Activated CD4-positive, alpha-beta T cell treated with anti-CD3 and anti-CD28 coated beads, Interleukin-2, amount 50 U/mL, for 24 hours (primary cell): ENCODE data around the gene NSMF.

Experiments
- DNase-seq, 2 donors: peaks; one replicate each; pipeline ENCODE4 v3.0.0-alpha.2; 2020; ENCODE audit warnings: low read depth in 1 of 2, low spot score in 1 of 2

The NSMF gene

GRCh38 chr9:137459152-137459600 is at the start of gene NSMF:
Gene NSMF, minus strand, starts transcription at chr9:137459334. Its CDS starts 232 bp downstream, at chr9:137459102.
- DNase-seq, result peak; percentile 92

DNA sequence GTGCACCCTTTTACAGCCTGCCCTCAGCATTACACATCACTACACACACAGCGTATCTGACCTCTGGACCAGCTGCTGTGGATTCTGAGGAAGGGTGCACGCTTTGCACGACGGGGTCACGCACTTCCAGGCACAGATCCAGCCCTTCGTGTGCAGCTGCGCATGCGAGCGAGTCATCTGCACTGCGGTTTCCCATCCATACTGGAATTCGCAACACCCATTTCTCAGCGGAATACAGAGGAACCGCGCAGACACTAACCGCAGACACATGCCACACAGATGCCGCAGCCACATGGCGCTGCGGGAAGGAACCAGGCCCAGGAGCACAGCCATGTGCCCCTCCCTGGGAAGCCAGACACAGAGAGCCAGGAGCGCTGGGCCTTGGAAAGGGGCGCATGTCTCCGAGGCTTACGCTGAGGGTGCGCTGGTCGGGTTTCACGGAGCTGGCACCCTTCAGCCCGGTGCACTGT is 47.6 kb upstream of the NSMF start:
- no peak for DNase-seq

- DNase-seq, result no peak
These were observed 47.1 kb upstream of the NSMF start for GRCh38 chr9:137506274-137506673.

- no peak for DNase-seq
These were observed 46.4 kb upstream of the NSMF start for GRCh38 chr9:137505421-137506140.

GRCh38 chr9:137504432-137504777 is 45.3 kb upstream of the NSMF start:
- DNase-seq, result no peak

- no peak for DNase-seq
These were observed 43.1 kb upstream of the NSMF start for GRCh38 chr9:137502008-137502911.

- no peak for DNase-seq
These were observed 42.3 kb upstream of the NSMF start for GRCh38 chr9:137501457-137501856.

DNA sequence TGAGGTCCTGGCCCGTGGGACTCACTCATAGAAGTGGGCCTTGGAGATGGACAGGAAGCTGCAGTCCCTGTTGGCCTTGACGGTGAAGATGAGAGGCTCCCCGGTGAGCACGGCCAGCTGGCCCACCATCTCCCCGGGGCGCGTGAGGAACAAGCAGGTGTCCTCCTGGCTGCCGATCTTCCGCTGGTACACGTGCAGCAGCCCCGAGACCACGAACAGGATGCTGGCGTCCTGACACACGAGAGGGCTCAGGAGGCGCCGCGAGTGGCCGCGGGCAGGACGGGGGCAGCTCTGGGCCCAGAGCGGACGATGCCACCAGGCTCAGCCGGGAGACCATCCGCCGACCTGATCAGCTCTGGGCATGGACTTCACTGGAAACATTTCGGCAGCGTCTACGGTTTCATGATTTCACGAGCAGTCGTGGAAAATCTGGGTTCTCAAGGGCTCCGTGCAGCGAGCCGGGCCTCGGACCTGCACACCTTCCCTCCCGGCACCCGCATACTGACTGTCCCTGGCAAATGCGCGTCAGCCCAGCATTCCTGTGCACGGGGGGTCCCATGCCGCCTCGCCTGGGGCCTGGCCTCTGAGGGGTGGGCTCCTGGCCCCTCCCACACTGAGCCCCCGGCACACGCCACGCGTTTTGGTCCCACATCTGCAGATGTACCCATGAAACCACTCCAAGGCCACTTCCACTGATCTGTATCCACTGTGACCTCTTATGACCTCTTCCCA is 41.7 kb upstream of the NSMF start:
- DNase-seq, result no peak

DNA sequence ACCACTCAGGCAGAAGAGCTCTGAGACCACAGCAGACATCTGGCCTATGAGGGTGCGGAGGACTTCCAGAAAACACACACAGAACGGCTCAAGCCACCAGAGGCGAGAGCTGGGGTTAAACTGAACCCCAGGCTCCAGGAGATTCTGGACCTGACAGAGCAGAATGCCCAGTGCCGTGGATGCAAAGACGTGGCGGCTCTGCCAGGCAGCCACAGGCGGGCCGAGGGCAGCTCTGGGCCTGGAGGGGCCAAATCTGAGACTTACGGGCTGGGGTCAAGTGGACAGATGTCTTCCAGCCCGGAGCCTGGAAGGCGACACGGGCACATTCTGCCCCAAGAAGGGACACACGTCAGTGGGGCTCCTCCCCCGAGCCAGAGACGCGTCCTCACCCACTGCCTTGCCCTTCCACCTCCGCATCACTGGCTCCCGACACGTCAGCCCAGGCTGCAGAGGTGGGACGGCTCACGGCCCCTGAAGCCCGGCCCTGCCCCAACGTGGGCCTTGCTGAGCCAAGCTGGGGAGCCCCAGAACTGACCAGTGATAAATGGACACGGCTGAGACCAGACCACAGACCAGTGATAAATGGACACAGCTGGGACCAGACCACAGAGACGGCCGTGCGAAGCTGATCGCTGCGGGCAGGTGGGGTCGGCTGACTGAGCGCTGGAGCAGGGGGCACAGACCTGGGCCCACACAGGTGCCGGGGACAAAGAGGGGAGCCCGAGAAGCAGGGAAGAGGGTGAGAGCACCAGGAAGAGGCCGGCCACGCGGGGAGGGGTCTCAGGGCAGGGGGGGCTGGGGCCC is 40.9 kb upstream of the NSMF start:
- no peak for DNase-seq

DNA sequence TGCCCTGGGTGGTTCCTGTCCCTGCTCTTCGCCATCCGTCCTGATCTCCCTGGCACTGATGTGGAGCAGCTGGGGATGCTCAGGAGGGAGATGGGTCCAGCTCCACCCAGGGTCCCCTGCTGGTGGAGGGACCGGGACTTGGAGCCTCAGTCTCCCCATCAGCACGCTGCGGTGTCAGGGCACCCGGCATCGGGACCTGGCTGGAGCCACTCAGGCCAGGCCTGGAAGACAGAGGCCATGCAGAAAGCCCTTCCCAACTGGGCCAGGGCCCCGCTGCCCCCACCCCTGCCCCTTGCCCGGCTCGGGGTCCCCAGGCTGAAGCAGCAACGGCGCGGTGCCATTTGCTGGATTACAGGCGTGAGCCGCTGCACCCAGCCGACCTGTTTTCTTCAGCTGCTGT is 40.3 kb upstream of the NSMF start:
- DNase-seq, result no peak

DNA sequence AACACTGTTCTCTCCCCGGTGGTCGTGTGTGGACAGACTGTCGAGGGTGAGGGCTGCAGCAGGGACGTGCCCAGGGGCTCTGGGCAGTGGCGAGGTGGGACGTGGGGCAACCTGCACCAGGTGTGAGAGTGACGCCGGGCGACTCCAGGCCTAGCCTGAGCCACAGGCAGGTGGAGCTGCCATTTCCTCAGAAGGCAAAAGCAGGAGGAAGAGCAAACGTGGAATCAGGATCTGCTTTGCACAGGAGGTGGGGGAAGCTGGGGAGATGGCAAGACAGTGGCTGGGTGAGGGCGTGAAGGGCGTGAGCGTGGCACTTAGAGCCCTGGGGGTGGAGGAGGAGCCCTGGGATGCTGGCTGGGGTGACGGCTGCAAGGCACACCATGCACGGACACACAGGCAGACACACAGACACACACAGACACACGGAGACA is 39.6 kb upstream of the NSMF start:
- DNase-seq, result no peak

DNA sequence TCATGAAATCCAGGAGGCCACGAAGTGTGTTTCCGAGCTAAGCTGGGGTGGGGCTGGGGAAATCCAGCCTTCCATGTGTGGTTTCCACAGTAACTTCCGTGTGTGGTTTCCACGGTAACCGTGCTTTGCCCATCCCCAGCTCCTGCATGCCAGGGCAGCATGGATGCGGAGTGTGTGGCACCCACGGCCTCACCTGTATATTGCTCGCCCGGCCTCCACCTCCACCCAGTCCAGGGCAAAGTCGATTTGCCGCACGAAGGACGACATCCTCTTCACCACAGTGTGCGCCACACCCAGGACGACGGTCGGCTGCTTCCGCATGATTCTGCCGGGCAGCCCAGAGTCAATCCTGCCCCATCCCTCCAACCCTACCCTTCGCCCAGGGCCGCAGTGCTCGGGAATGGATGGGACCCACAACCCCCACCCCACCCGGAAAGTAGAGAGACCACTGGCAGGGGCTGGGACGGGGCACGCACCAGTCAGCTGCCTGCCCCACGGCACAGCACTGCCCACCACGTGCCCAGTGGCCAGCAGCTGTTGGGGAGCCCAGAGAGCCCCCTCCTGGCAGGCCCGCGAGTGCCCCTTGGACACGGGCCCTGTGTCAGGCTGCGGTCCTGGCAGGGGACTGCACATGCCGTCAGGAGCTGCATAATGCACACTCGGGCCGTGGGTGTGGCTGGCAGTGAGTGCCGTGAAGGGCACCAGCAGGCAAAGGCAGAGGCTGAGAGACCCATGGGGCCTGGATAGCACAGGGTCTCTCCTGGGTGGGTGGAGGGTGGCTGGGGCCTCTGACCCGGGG is 39.0 kb upstream of the NSMF start:
- DNase-seq, result no peak

DNA sequence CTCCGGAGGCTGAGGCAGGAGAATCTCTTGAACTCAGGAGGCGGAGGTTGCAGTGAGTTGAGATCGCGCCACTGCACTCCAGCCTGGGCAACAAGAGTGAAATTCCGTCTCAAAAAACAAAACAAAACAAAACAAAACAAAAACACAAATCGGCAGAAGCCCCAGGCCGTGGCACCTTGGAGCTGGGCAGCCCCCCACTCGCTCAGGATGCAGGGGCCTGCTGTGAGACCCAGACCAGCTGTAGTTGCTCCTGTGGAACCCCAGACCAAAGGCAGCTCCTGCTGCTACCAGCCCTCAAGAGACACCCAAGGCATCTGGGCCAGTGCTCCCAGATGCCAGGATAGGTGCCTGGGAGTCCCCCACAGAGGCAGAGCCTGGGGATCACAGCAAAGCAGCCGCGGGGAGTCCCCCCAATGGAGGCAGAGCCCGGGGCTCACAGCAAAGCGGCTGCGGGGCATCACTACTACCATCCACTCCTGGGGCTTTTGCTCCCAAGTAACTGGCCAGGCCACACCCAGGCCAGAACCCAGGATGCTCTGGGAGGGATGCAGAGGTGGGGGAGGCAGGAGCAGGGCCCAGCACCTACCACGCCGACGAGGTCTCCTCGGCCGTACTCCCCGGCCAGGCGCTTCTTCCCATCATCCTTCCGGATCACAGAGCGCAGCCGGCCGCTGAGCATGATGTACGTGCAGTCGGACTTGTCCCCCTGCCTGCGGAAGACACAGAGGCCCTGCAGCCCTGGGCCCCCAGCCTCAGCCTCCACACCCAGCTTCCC is 37.7 kb upstream of the NSMF start:
- DNase-seq, result no peak

DNA sequence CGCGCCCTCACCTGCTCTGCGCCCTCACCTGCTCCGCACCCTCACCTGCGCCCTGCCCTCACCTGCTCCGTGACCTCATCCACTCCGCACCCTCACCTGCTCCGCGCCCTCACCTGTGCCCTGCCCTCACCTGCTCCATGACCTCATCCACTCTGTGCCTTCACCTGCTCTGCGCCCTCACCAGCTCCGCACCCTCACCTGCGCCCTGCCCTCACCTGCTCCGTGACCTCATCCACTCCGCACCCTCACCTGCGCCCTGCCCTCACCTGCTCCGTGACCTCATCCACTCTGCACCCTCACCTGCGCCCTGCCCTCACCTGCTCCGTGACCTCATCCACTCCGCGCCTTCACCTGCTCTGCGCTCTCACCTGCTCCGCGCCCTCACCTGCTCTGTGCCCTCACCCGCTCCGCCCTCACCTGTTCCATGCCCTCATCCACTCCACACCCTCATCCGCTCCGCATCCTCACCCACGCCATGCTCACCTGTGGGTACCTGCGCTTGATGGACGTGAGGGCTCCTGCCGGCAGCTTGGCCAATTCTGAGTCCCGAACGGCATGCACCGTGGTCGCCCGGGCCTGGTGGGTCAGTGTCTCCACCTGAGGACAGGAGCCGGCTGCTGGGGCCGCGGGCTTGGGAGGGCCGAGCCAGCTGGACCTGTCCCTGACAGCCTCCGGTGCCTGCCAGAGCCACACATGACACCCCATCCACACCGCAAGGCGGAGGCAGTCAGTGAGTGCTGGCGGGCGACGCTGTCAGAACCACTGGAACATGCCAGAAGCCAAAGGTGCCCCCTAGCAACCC is 35.6 kb upstream of the NSMF start:
- no peak for DNase-seq

- no peak for DNase-seq
These were observed 35.0 kb upstream of the NSMF start for GRCh38 chr9:137494104-137494544.

DNA sequence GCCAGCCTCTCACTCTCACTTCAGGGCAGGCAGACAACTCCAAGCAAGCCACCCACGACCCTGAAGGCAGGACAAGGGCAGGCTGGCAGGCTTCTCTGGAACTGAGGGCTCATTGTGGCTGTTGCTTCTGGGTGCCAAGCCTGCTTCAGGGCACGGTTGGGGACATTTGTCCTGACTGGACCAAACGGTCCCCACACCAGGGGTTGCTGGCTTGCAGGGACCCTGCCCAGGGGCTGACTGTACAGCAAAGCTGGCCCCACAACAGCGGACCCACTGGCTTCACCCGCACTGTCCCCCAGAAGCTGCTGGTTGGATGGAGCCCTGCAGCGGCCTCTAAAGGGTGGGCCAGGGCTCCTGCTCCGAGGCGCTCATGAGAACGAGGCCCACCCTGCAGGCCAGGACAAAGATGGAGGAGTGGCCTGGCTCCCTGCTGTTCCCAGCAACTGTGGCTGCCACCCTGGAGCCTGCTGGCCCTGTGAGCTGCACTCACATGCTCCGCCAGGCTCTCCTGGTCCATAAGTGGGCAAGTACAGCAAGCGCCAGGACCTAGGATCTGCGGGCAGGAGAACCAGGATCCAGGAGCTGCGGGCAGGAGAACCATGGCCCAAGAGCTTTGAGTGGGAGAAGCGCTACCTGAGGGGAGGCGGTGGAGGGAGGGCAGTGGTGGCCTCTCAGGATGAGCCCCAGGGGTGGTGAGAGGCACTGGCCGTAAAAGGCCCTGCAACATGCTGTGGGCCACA is 34.4 kb upstream of the NSMF start:
- no peak for DNase-seq
